ENCODE data around the gene PPP2R1B. TPM values are rescaled to one million over a fixed set of nuclear protein-coding genes. Genes with fewer than 3 reads are reported as not detected.

Gene PPP2R1B
- total and polyA plus RNA-seq, 4 donors = 33.2 to 316 (median 52.5) TPM

DNA sequence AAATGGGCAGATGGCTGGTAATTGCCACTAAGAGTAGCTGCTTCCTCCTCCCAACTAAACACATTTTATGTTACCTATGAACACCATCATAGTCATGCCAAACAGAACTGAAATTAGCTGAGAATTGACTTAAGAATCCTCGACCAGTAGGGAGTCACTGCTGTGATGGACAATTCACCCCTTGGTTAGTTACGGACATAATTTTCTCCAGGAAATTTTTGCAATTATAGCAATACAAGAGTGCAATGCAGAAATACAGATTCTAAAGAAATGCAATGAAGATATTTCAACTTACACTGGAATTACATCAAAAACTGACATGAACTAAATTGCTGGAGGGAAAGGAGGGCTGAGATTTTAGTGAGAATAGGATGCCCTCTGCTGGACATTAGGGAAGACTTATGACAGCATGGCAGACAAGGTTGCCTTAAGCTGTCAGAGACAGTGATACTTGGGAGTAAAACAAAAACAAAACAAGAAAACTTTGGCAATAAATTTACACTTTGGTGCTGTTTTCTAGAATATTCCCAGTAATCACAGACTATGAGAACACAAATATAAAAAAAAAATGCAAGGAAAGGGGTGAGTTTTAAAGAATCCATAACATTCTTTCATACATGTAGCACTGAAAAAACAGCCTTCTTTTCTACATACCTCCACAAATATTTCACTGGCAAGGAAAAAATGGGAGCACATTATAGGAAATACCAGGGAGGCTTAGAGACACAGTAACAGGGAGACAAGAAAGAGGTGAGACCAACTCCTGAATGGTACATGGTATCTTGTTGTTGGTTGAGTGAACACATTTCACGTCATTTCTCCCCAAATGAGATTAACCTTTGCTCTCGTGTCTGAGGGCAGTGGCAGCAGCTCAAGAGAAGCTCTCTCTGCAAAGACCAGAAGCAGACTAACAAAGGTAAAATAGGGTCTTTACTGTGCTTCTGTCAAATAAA, 11.2 kb upstream of the PPP2R1B start:
- no peaks in the 10 kb centered on the region for H3K27me3 ChIP-seq (ENCODE audit: control insufficient read depth in 4 of 4, insufficient read depth in 4 of 4, low read length in 3 of 4)
- H3K4me3 ChIP-seq (ENCODE audit: low read depth in 1 of 3, low read length in 3 of 3) = peak overlapping the region; percentile 32 to 62 (median 49)
- WGBS = 30% methylated on average over 4 of the region's 4 CpGs
- no peaks in the 10 kb centered on the region for H3K36me3 ChIP-seq (ENCODE audit: control insufficient read depth in 4 of 4, insufficient read depth in 3 of 4, low read depth in 1 of 4, low read length in 3 of 4)
- TF ChIP-seq MAX (IDR thresholded peaks at IDR 0.05) (no peak), SP1 (IDR thresholded peaks at IDR 0.05) (peak; percentile 78), EGR1 (IDR thresholded peaks at IDR 0.05; ENCODE audit: low read depth in 2 of 2) (no peak), YY1 (IDR thresholded peaks at IDR 0.05) (peak; percentile 47), RAD21 (IDR thresholded peaks at IDR 0.05) (peak; percentile 89 to 92), JUND (IDR thresholded peaks at IDR 0.05) (peak in 1 of 2 donors; percentile 43), FOXA2 (IDR thresholded peaks at IDR 0.05) (no peak), NR2F2 (IDR thresholded peaks at IDR 0.05) (no peak), HNF4G (IDR thresholded peaks at IDR 0.05) (peak; percentile 69), HNF4A (conservative IDR thresholded peaks at IDR 0.05) (peak; percentile 80 to 86), CTCF (IDR thresholded peaks at IDR 0.05; ENCODE audit: low read depth, low read length, missing input control) (peak; percentile 77), ATF3 (IDR thresholded peaks at IDR 0.05) (no peak), TAF1 (conservative IDR thresholded peaks at IDR 0.05) (peak; percentile 94), RXRA (IDR thresholded peaks at IDR 0.05) (peak in 1 of 2 donors; percentile 49), GABPA (IDR thresholded peaks at IDR 0.05 in 1 of 2, conservative IDR thresholded peaks at IDR 0.05 in 1 of 2) (no peak), ZBTB33 (IDR thresholded peaks at IDR 0.05) (no peak), FOXA1 (IDR thresholded peaks at IDR 0.05) (peak; percentile 31)
- TF ChIP-seq, protein P1, sequence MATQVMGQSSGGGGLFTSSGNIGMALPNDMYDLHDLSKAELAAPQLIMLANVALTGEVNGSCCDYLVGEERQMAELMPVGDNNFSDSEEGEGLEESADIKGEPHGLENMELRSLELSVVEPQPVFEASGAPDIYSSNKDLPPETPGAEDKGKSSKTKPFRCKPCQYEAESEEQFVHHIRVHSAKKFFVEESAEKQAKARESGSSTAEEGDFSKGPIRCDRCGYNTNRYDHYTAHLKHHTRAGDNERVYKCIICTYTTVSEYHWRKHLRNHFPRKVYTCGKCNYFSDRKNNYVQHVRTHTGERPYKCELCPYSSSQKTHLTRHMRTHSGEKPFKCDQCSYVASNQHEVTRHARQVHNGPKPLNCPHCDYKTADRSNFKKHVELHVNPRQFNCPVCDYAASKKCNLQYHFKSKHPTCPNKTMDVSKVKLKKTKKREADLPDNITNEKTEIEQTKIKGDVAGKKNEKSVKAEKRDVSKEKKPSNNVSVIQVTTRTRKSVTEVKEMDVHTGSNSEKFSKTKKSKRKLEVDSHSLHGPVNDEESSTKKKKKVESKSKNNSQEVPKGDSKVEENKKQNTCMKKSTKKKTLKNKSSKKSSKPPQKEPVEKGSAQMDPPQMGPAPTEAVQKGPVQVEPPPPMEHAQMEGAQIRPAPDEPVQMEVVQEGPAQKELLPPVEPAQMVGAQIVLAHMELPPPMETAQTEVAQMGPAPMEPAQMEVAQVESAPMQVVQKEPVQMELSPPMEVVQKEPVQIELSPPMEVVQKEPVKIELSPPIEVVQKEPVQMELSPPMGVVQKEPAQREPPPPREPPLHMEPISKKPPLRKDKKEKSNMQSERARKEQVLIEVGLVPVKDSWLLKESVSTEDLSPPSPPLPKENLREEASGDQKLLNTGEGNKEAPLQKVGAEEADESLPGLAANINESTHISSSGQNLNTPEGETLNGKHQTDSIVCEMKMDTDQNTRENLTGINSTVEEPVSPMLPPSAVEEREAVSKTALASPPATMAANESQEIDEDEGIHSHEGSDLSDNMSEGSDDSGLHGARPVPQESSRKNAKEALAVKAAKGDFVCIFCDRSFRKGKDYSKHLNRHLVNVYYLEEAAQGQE (IDR thresholded peaks at IDR 0.05) = peak; percentile 80
- peak overlapping the region; percentile 73 to 91 for H3K27ac ChIP-seq (ENCODE audit: low read depth in 1 of 2, low read length in 2 of 2)
- no peaks in the 10 kb centered on the region for H3K9me3 ChIP-seq (ENCODE audit: control insufficient read depth in 4 of 4, low read length in 3 of 4)
- DNase-seq (ENCODE audit: low spot score) = no peak
- H3K9ac ChIP-seq (ENCODE audit: low read depth in 1 of 2, low read length in 2 of 2) = peak overlapping the region; percentile 78 to 90
- H3K4me1 ChIP-seq (ENCODE audit: control insufficient read depth in 4 of 4, insufficient read depth in 4 of 4, low read length in 3 of 4) = peaks cover 6 to 61% (median 31%) of the 10 kb centered on the region in 4 donors

All from liver (tissue), 9 donors.